ENCODE measurements around the gene ACTN1.
"Not testable (repeated sequence)": the region's sequence is repeated elsewhere in the genome, so short reads cannot be mapped to it uniquely, and the experiment has no call there.

The ACTN1 gene

GRCh38 chr14:68986225-68986624 lies 7.1 kb upstream of the ACTN1 start:
- DNase-seq, result no peak

DNA sequence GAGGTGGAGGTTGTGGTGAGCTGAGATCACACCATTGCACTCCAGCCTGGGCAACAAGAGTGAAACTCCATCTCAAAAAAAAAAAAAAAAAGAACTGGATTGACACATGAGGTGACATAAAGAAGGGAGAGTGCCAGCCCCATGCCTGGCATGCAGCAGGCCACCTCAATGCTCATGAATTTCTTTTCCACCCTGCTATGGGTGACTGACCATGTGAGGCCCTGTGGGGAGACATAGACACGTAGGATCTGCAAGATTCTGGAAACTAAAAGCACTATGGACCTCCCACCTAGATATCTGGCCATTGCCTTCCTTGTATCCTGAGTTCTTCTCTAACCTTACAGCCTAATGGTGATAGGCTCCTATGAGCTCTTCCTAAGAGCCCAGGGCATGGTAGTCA lies 5.6 kb upstream of the ACTN1 start:
- DNase-seq, result no peak

GRCh38 chr14:68983191-68983590 lies 4.1 kb upstream of the ACTN1 start:
- DNase-seq, result no peak

GRCh38 chr14:68982581-68982980 lies 3.5 kb upstream of the ACTN1 start:
- no peak for DNase-seq

DNA sequence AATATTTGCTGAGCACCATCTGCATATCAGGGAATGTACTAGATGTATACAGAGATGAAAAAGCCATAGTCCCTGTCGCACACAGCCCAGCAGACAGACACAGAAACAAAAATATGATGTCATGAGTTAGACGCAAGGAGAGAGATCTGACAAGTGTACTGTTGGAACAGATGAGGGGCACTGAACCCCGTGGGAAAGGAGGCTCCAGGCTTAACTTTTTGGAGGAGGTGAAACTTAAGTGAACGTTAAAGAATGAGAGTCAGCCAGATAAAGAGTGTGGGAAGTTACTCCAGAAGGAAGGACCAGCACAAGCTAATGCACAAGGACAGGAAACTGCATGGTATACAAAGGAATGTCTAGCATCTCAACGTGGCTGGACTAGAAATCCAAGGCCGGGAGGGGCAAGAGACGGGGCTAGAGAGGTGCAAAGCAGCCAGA lies 2.5 kb upstream of the ACTN1 start:
- DNase-seq, result no peak

GRCh38 chr14:68981139-68981538 lies 2.0 kb upstream of the ACTN1 start:
- no peak for DNase-seq

DNA sequence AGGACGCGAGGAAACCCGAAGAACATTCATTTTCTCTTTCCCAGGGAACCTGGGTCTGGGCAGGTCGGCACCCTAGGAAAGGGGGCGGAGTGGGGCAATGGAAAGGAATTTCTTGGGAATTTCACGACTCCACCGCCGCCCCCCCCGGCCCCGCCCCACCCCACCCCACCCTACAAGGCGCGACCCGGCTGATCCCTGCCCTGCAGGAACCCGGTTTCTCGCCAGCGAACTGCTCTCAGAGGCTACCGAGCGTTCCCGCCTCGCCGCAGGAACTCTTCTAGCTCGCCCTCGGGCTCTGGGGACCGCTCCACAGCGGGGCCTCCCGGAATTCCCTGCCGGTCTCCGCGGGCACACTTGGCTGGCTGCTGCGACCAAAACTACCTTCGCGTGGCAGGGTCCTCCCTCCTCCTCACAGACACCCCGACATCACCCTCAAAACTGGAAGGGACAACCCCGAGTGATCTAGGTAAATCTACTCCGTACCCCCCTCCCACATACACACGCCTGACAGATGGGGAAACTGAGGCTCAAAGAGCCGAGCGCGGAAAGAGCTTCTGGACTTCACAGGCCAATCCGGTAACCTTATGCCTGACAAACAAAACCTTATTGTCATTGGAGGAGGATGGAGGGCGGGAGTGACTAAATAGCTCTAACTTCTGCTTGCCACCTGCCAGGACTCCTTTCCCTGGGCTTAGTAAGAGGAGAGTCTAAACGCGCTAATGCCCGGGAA lies 785 bp upstream of the ACTN1 start:
- DNase-seq, result peak; percentile 55

- DNase-seq, result peak; percentile 56
Measured at GRCh38 chr14:68978172-68978911, 760 bp downstream of the ACTN1 start.

DNA sequence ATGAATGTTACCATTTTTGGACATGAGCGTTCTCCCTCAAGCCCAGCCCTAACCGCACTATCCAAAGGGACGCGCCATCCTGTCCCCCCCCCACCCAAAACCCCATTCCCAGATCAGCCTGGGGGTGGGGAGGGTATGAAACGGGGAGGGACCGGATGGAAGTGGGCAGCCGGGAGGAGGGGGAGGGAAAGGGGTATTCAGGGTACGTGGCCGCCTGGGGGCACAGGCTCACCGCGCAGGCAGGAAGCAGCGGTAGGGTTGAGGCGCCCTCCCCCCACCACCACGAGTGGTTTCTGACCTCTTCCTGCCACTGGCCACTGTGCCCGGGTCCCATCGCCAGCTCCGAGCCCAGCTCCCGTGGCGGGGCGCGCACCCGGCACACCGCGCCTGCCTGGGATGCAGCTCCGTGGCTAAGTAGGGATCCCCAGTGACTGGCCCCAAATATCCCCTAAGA lies 1.4 kb downstream of the ACTN1 start:
- DNase-seq, result no peak

DNA sequence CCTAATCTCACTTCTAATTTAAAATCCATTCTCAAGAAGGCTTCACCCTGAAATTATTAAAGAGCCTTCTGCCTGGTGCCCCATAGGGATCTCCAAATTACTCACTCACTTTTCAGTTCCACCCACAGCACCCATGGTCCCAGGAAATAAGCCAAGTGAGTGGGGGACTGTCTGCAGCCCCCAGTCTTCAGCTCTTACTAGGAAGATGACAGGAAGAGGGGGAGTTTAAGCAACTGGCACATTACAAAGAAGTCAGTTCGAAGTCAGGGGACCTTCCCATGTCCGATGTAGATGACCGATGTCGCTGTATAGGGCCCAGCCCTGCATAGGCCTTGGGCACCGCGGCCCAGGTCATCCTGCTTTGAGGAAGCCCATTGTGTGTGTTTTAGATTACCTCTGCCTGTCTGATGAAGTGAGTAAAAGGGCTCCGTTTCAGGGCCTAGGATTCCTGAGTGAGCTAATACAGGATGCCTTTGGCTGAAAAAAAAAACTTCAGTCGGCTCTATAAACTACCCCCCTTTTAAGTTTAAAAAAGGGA lies 1.9 kb downstream of the ACTN1 start:
- DNase-seq, result no peak

DNA sequence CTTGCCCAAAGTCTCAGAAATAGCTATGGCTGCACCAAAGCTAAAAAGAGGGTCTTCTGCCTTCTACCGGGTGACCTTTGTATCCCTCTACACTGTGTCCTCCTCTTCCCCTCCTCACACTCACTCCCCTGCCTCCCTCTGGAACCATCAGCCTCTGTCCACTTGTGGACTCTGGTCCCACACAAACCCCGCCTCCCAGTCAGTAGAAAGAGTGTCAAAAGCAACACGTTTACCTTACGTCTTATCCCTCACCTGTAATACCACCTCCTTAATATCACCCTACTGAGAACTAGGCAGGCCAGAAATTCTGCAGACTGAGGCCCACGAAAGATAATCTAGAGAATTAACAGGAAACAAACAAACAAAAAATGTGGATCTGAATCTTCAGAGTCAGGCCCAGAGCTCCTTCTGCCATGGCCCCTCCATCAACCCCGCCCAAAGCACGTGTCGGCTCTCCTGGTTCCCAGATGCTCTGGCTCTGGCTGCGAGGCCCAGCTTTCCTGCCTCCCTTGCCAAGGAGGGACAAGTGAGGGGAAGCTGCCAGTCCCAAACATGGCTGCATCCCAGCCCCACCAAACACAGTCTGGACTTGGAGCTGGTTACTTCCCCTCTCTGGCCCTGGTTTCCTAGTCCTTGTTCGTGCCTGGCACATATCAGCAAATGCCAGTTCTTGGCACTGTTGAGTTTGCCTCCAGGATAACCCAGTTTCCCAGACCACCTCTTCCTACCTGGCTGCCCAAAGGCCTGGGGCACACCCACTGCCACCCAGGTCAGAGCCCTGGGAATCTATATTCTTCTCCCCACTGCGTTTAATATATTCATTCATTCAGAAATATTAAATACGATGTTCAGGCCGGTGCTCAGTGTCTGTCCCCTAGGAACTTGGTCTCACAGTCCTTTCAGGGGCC lies 2.7 kb downstream of the ACTN1 start:
- DNase-seq, result no peak

GRCh38 chr14:68975667-68976066 lies 3.4 kb downstream of the ACTN1 start:
- no peak for DNase-seq

DNA sequence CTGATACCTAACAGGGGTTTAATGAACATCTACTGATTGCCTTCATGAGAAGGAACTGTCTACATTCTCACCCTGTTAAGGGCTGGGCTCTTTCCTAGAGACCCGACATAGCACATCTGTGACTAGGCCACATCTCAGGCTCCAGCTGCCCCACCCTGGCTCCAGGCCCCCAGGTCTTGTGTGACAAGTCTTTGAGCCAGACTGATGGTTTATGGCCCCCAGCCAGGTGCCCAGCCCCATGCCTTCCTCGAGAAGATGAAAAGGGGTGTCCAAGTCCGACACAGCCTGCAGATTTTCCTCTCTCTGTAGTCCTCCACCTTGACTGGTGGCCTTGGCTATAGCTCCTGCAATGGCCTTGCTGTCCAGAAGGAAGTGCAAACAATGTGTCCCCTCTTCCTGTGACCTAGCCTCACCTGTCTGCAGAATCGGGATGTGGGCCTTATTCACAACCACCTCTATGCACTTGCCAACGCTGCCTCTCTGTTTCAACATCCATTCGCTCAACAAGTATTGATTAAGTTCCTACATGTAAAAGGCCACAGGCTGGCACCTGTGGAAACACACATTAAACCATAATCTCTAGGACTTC lies 4.2 kb downstream of the ACTN1 start:
- no peak for DNase-seq

DNA sequence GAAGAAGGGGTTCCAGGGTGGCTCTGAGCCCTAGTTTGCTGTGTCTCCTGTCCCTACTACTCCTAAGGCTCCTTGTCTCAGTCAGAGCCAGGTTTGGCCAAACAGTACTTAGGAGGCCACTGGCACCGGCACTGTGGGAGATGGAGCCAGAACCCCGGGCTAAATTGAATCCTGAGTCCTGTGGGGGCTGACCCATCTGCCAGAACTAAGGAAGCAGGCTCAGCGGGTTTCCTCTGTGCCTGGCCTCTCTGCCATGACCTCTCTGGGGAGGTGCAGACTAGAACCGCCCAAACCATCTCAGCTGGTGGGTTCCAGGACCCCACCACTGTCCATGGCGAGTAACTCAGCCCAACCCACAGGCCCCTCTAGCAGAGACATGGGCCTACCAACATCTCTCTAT lies 5.5 kb downstream of the ACTN1 start:
- DNase-seq, result no peak

DNA sequence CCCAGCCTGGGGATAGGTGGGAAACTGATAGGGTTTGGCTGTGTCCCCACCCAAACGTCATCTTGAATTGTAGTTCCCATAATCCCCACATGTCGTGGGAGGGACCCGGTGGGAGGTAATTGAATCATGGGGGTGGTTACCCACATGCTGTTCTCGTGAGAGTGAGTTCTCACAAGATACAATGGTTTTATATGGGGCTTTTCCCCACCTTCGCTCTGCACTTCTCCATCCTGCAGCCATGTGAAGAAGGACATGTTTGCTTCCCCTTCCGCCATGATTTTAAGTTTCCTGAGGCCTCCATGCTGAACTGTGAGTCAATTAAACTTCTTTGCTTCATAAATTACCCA lies 5.9 kb downstream of the ACTN1 start:
- not testable (repeated sequence) for DNase-seq

DNA sequence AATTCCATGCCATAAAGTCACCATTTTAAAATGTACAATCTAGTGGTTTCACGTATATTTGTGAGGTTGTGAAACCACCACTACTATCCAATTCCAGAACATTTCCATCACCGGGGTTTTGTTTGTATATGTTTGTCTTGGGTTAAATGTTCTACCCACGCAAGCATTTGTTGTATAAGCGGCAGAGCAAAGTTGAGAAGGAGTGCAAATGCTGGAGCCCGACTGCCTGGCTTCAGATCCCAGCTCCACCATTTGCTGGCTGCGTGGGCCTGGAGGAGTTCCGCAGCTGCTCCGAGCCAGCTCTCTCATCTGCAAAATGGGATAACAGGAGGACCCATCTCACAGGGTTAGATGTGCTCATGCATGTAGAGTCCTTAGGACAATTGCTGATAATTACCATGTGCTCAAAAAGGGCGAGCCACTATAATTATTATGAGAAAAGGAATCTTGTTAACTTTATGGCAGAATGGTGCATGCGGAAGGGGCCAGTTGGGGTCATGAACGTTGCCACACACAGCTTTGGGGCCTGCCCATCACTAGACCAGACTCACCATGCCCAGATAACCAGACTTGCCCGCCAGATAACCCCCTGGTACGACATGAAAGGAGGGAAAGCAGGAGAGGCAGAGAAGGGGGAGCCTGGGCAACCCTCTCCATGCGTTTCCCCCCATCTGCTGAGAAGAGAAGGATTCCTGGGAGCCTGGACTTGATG lies 6.4 kb downstream of the ACTN1 start:
- no peak for DNase-seq

- DNase-seq, result no peak
Measured at GRCh38 chr14:68971411-68972035, 7.6 kb downstream of the ACTN1 start.

GRCh38 chr14:68970736-68971135 lies 8.4 kb downstream of the ACTN1 start:
- no peak for DNase-seq

- DNase-seq, result no peak
Measured at GRCh38 chr14:68970038-68970612, 9.0 kb downstream of the ACTN1 start.

GRCh38 chr14:68969278-68970033 lies 9.6 kb downstream of the ACTN1 start:
- DNase-seq, result no peak
